Ovary (tissue), 9 donors: ENCODE data around the gene LRRC10B. TPM values are rescaled to one million over a fixed set of nuclear protein-coding genes. Genes with fewer than 3 reads are reported as not detected.
A peak's percentile ranks its signal among the peaks of the same experiment; 100 is the strongest.

Experiments
- DNase-seq, 5 donors: peaks; one replicate each; pipeline ENCODE4 v3.0.0-alpha.2; 2019 to 2020
- H3K27ac ChIP-seq, 2 donors: fragments of 200-600 bp; one replicate each; pipeline versions ENCODE4 v1.5.1 to v1.8.0; 2019 to 2022
- H3K27me3 ChIP-seq: fragments of 200-600 bp; one replicate; pipeline ENCODE4 v1.8.0; 2022
- H3K36me3 ChIP-seq: fragments of 200-600 bp; sonication (generic); one replicate; pipeline ENCODE4 v1.5.1; 2019
- H3K4me1 ChIP-seq: one replicate; pipeline ENCODE4 v1.8.1; 2013; ENCODE audit warnings: mild to moderate bottlenecking, moderate library complexity; ENCODE audit not compliant: insufficient read depth
- H3K4me3 ChIP-seq: fragments of 200-600 bp; sonication (generic); one replicate; pipeline ENCODE4 v1.5.1; 2017
- H3K9me3 ChIP-seq, 2 donors: fragments of 200-600 bp in 1 of 2; sonication (generic) in 1 of 2; one replicate each; pipeline versions ENCODE4 v1.5.1 to v1.8.1; 2013 to 2019; ENCODE audit warnings: mild to moderate bottlenecking in 1 of 2, moderate library complexity in 1 of 2
- CTCF ChIP-seq, 3 donors: fragments of 450-650 bp in 2 of 3; fragments of 200-600 bp in 1 of 3; IDR thresholded peaks; one replicate each; pipeline versions ENCODE4 v1.5.1 to v1.8.0; 2016 to 2022; ENCODE audit warnings: antibody characterized with exemption in 3 of 3, mild to moderate bottlenecking in 1 of 3
- EP300 ChIP-seq: sonication (generic); formaldehyde crosslinking; IDR thresholded peaks from one replicate; pipeline ENCODE4 v1.6.1; 2017; ENCODE audit warnings: antibody characterized with exemption
- POLR2A ChIP-seq: fragments of 450-650 bp; IDR thresholded peaks from one replicate; pipeline ENCODE4 v1.6.1; 2017; ENCODE audit warnings: antibody characterized with exemption, mild to moderate bottlenecking, moderate library complexity
- WGBS, 3 donors: extraction: QIAGEN DNeasy Blood & Tissue Kit in 1 of 3; methylation state at CpG; one replicate each; pipeline versions ENCODE4 v1.1.5 to v1.1.7; 2013 to 2017; 5-methylcytosine and 5-hydroxymethylcytosine counted together
- intact Hi-C, 4 donors: fragments of 100-400 bp; cut with DNase I; formaldehyde crosslinking; loops; one replicate each; pipeline versions ENCODE4 v1.11.0 to v1.15.1; 2022 to 2023
- polyA plus RNA-seq, 2 donors: library from polyadenylated mRNA; stranded (reverse); fragments of 200-250 nt in 1 of 2; fragments of 350-450 nt in 1 of 2; fragmentation: Illumina TruSeq in 1 of 2; extraction: RNeasy Lipid Tissue Mini Kit (QIAGEN cat#74804) in 1 of 2; gene quantifications; one replicate each; pipeline ENCODE4 v1.2.3, GENCODE V29; 2013 to 2014
- total RNA-seq, 7 donors: library from RNA; depleted of rRNA in 2 of 7; stranded (reverse); fragments of >200 nt in 2 of 7; fragmentation: NEBNext Ultra II Directional in 3 of 7; extraction: Animal tissue kit (Norgen Biotek cat#: 25700) in 3 of 7; gene quantifications; one replicate each; pipeline versions ENCODE4 v1.1.0 to v1.2.4, GENCODE V29; 2016 to 2023
- donor health status: DM: no; HTN: no; CAD: no; lungs with moderate emphysema.
- donor health status: DM: no; HTN: no; CAD: no.
- donor health status: Bipolar disorder and iron deficiency.
- donor health status: DM: yes; HTN: yes; CAD: no.
- donor health status: DM: no; HTN: no; CAD: no.
- donor health status: DM: yes; HTN: yes; CAD: no.

LRRC10B gene
- total and polyA plus RNA-seq, 9 donors = 0.45 to 23.0 (median 1.4) TPM

GRCh38 chr11:61535998-61536675, 27.6 kb downstream of the LRRC10B start:
- H3K4me1 ChIP-seq = peaks cover 22% of the 10 kb centered on the region
- WGBS, 3 donors = 84 to 91% (median 86%) methylated on average over 17 of the region's 17 CpGs
- no peak for TF ChIP-seq EP300
- TF ChIP-seq POLR2A = no peak
- no peak for TF ChIP-seq CTCF (IDR thresholded peaks at IDR 0.05)
- H3K4me3 ChIP-seq = no peak overlapping the region
- intact Hi-C loops = no loop called here
- H3K27me3 ChIP-seq = no peaks in the 10 kb centered on the region
- no peak overlapping the region for H3K27ac ChIP-seq
- no peaks in the 10 kb centered on the region for H3K9me3 ChIP-seq
- H3K36me3 ChIP-seq = no peaks in the 10 kb centered on the region
- no peak for DNase-seq

- no peak for DNase-seq
- intact Hi-C loops = no loop called here
- 87 to 95% (median 87%) methylated on average over 2 of the region's 2 CpGs for whole genome bisulfite sequencing, 3 donors
- Histone ChIP-seq H3K4me1 (peaks cover 24% of the 10 kb centered on the region), H3K27me3 (no peaks in the 10 kb centered on the region), H3K27ac (no peak overlapping the region), H3K4me3 (no peak overlapping the region), H3K36me3 (no peaks in the 10 kb centered on the region), H3K9me3 (no peaks in the 10 kb centered on the region)
- no peak for TF ChIP-seq CTCF (IDR thresholded peaks at IDR 0.05)
- no peak for TF ChIP-seq POLR2A
- TF ChIP-seq EP300 = no peak
Measured at GRCh38 chr11:61536676-61537270, 28.2 kb downstream of the LRRC10B start.

DNA sequence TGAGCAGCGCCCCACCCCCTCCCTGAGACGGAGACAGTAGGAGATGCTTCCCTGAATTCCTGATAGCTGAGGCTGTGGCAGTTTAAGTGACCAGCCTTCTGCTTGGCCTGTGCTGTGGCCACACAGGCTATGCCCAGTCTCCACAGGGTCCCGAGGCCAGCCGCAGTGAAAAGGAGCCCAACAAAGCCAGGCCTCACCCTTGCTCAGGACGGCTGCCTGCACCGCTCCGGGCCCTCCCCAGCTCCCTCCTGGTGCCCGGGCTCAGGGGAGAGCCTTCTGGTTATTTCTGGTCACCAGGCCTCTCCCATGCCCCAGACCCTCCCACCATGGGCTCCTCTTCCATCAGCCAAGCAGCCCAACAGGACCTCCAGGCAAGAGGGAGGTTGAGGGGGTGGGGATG, 28.8 kb downstream of the LRRC10B start:
- WGBS, 3 donors = 93 to 95% (median 93%) methylated on average over 4 to 8 of the region's 8 CpGs
- intact Hi-C loops = no loop called here
- Histone ChIP-seq H3K4me1 (peaks cover 26% of the 10 kb centered on the region), H3K9me3 (no peaks in the 10 kb centered on the region), H3K27me3 (no peaks in the 10 kb centered on the region), H3K36me3 (no peaks in the 10 kb centered on the region), H3K4me3 (no peak overlapping the region), H3K27ac (no peak overlapping the region)
- DNase-seq = no peak
- TF ChIP-seq CTCF (IDR thresholded peaks at IDR 0.05) (no peak), EP300 (no peak)

DNA sequence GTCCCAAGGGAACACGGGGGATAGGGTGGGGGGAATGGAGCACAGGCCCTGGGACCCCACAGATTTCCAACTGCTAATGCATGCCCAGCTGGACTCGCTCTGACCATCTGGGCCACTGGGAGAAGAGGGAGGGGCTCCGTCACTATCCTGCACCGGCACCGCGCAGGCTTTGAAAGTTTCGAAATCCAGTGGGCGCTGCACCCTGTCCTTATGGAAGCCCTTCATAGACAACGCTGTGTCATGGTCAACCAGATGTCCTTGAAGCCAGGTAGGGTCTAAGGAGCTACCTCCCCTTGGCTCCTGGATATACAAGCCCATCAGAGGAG, 30.1 kb downstream of the LRRC10B start:
- intact Hi-C loops = no loop called here
- H3K4me3 ChIP-seq = no peak overlapping the region
- peaks cover 26% of the 10 kb centered on the region for H3K4me1 ChIP-seq
- 61 to 69% (median 67%) methylated on average over 9 of the region's 9 CpGs for WGBS, 3 donors
- no peak overlapping the region for H3K27ac ChIP-seq
- no peaks in the 10 kb centered on the region for H3K27me3 ChIP-seq
- no peaks in the 10 kb centered on the region for H3K36me3 ChIP-seq
- H3K9me3 ChIP-seq = no peaks in the 10 kb centered on the region
- peak in 1 of 5 donors; percentile 33 for DNase-seq
- TF ChIP-seq CTCF (IDR thresholded peaks at IDR 0.05) (no peak), EP300 (no peak), POLR2A (no peak)
